ENCODE results near the gene CACNA2D3. TPM values are rescaled to one million over a fixed set of nuclear protein-coding genes. Genes with fewer than 3 reads are reported as not detected.

CACNA2D3 gene
- total RNA-seq, 2 donors from 2014 or later = 0.97 TPM; not detected in 1

GRCh38 chr3:54755756-54756155 lies 633.4 kb downstream of the CACNA2D3 start:
- H3K4me3 ChIP-seq (ENCODE audit: low read length) = no peak overlapping the region
- no peaks in the 10 kb centered on the region for H3K36me3 ChIP-seq (ENCODE audit: control insufficient read depth, insufficient read depth, low read length)
- no peak overlapping the region for H3K27ac Mint-ChIP-seq
- no peak overlapping the region for H3K27ac ChIP-seq (ENCODE audit: low read depth, low read length)
- no peaks in the 10 kb centered on the region for H3K4me1 Mint-ChIP-seq
- H3K36me3 Mint-ChIP-seq (ENCODE audit: low read depth) = peaks cover 7% of the 10 kb centered on the region
- no peaks in the 10 kb centered on the region for H3K4me1 ChIP-seq (ENCODE audit: control insufficient read depth, insufficient read depth, low read length)
- no peak for DNase-seq
- no peaks in the 10 kb centered on the region for H3K9me3 Mint-ChIP-seq
- H3K9ac ChIP-seq (ENCODE audit: extremely low read depth, low read length, poor library complexity, severe bottlenecking) = no peak overlapping the region
- no peak for TF ChIP-seq CTCF (conservative IDR thresholded peaks at IDR 0.05)
- no peaks in the 10 kb centered on the region for H3K27me3 ChIP-seq (ENCODE audit: control insufficient read depth, insufficient read depth, low read length, poor library complexity, severe bottlenecking)
- H3K27me3 Mint-ChIP-seq (ENCODE audit: insufficient read depth) = no peaks in the 10 kb centered on the region
- no peak overlapping the region for H3K4me3 Mint-ChIP-seq
- H3K9me3 ChIP-seq (ENCODE audit: control insufficient read depth, low read length) = no peaks in the 10 kb centered on the region

- no peak for DNase-seq
- Mint-ChIP-seq H3K9me3 (no peaks in the 10 kb centered on the region), H3K4me3 (no peak overlapping the region), H3K27ac (no peak overlapping the region), H3K27me3 (ENCODE audit: insufficient read depth) (no peaks in the 10 kb centered on the region), H3K36me3 (ENCODE audit: low read depth) (peaks cover 7% of the 10 kb centered on the region), H3K4me1 (no peaks in the 10 kb centered on the region)
- Histone ChIP-seq H3K9ac (ENCODE audit: extremely low read depth, low read length, poor library complexity, severe bottlenecking) (no peak overlapping the region), H3K4me1 (ENCODE audit: control insufficient read depth, insufficient read depth, low read length) (no peaks in the 10 kb centered on the region), H3K27me3 (ENCODE audit: control insufficient read depth, insufficient read depth, low read length, poor library complexity, severe bottlenecking) (no peaks in the 10 kb centered on the region), H3K4me3 (ENCODE audit: low read length) (no peak overlapping the region), H3K27ac (ENCODE audit: low read depth, low read length) (no peak overlapping the region), H3K36me3 (ENCODE audit: control insufficient read depth, insufficient read depth, low read length) (no peaks in the 10 kb centered on the region), H3K9me3 (ENCODE audit: control insufficient read depth, low read length) (no peaks in the 10 kb centered on the region)
- 83 to 91% methylated on average over 5 to 7 of the region's 7 CpGs for whole genome bisulfite sequencing, 2 experiments (ENCODE audit: insufficient coverage in 1 of 2, insufficient read length in 1 of 2)
- TF ChIP-seq CTCF (conservative IDR thresholded peaks at IDR 0.05) = no peak
Measured at GRCh38 chr3:54756330-54756731, 634.0 kb downstream of the CACNA2D3 start.

- Histone ChIP-seq H3K36me3 (ENCODE audit: control insufficient read depth, insufficient read depth, low read length) (no peaks in the 10 kb centered on the region), H3K27me3 (ENCODE audit: control insufficient read depth, insufficient read depth, low read length, poor library complexity, severe bottlenecking) (no peaks in the 10 kb centered on the region), H3K9ac (ENCODE audit: extremely low read depth, low read length, poor library complexity, severe bottlenecking) (no peak overlapping the region), H3K9me3 (ENCODE audit: control insufficient read depth, low read length) (no peaks in the 10 kb centered on the region), H3K4me1 (ENCODE audit: control insufficient read depth, insufficient read depth, low read length) (no peaks in the 10 kb centered on the region), H3K4me3 (ENCODE audit: low read length) (no peak overlapping the region), H3K27ac (ENCODE audit: low read depth, low read length) (no peak overlapping the region)
- no peak for TF ChIP-seq CTCF (conservative IDR thresholded peaks at IDR 0.05)
- Mint-ChIP-seq H3K27me3 (ENCODE audit: insufficient read depth) (no peaks in the 10 kb centered on the region), H3K36me3 (ENCODE audit: low read depth) (no peaks in the 10 kb centered on the region), H3K4me1 (no peaks in the 10 kb centered on the region), H3K4me3 (no peak overlapping the region), H3K27ac (no peak overlapping the region), H3K9me3 (no peaks in the 10 kb centered on the region)
- DNase-seq = no peak
- 96 to 100% methylated on average over 2 to 3 of the region's 3 CpGs for WGBS, 2 experiments (ENCODE audit: insufficient coverage in 1 of 2, insufficient read length in 1 of 2)
Measured at GRCh38 chr3:54758461-54758860, 636.1 kb downstream of the CACNA2D3 start.

Measured in endodermal cell (in vitro differentiated cells).